ENCODE data around the gene ANKRD55.

The ANKRD55 gene

GRCh38 chr5:56072863-56073766 is 160.0 kb downstream of the ANKRD55 start:
- Histone ChIP-seq H3K9me3 (no peaks in the 10 kb centered on the region), H3K27me3 (no peaks in the 10 kb centered on the region), H3K36me3 (no peaks in the 10 kb centered on the region), H3K4me1 (no peaks in the 10 kb centered on the region), H3K4me3 (ENCODE audit: low read depth, low read length) (no peak overlapping the region)
- no peak for DNase-seq
- no peak for TF ChIP-seq CTCF (IDR thresholded peaks at IDR 0.05; ENCODE audit: low read depth, low read length)

- H3K27me3 ChIP-seq, result no peaks in the 10 kb centered on the region
Observed at GRCh38 chr5:56071470-56071869, 161.7 kb downstream of the ANKRD55 start.

GRCh38 chr5:56070851-56071465 is 162.2 kb downstream of the ANKRD55 start:
- no peaks in the 10 kb centered on the region for H3K9me3 ChIP-seq
- no peak for TF ChIP-seq CTCF (IDR thresholded peaks at IDR 0.05; ENCODE audit: low read depth, low read length)
- no peaks in the 10 kb centered on the region for H3K27me3 ChIP-seq
- no peak for DNase-seq
- no peaks in the 10 kb centered on the region for H3K4me1 ChIP-seq
- no peaks in the 10 kb centered on the region for H3K36me3 ChIP-seq
- no peak overlapping the region for H3K4me3 ChIP-seq (ENCODE audit: low read depth, low read length)

More at GRCh38 chr5:56071470-56071869, 161.7 kb downstream of the ANKRD55 start:
- TF ChIP-seq CTCF (IDR thresholded peaks at IDR 0.05; ENCODE audit: low read depth, low read length), result no peak
- H3K9me3 ChIP-seq, result no peaks in the 10 kb centered on the region
- DNase-seq, result no peak
- no peaks in the 10 kb centered on the region for H3K36me3 ChIP-seq
- no peaks in the 10 kb centered on the region for H3K4me1 ChIP-seq
- no peak overlapping the region for H3K4me3 ChIP-seq (ENCODE audit: low read depth, low read length)

GRCh38 chr5:56069652-56070226 is 163.4 kb downstream of the ANKRD55 start:
- no peak for TF ChIP-seq CTCF (IDR thresholded peaks at IDR 0.05; ENCODE audit: low read depth, low read length)
- H3K9me3 ChIP-seq, result no peaks in the 10 kb centered on the region
- no peak for DNase-seq
- no peaks in the 10 kb centered on the region for H3K27me3 ChIP-seq
- no peak overlapping the region for H3K4me3 ChIP-seq (ENCODE audit: low read depth, low read length)
- no peaks in the 10 kb centered on the region for H3K4me1 ChIP-seq
- H3K36me3 ChIP-seq, result no peaks in the 10 kb centered on the region

GRCh38 chr5:56066931-56067450 is 166.1 kb downstream of the ANKRD55 start:
- H3K4me3 ChIP-seq (ENCODE audit: low read depth, low read length), result no peak overlapping the region
- no peak for TF ChIP-seq CTCF (IDR thresholded peaks at IDR 0.05; ENCODE audit: low read depth, low read length)
- no peaks in the 10 kb centered on the region for H3K36me3 ChIP-seq
- H3K27me3 ChIP-seq, result no peaks in the 10 kb centered on the region
- DNase-seq, result no peak
- no peaks in the 10 kb centered on the region for H3K9me3 ChIP-seq
- H3K4me1 ChIP-seq, result no peaks in the 10 kb centered on the region

All from BE2C (cell line).